ENCODE results near the gene DAGLA.

DNA sequence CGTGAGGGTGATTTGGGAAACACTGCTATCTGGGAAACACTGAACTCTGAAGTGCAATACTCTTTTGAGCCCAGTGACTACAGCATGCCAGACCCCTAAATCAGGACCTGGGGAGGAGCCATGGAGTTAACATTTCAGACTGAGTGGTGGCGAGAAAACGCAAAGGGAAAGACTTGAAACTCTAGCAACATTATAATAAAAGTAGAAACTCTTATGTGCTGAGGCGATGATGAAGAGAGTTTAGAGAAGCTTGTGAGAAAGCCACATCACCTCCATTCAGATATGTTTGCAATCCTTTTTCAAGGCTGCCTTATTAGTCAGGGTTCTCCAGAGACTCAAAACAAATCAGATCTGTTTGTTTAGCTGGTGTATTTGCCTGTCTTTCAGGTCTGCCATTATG lies 114.4 kb downstream of the DAGLA start:
- TF ChIP-seq, protein P1, sequence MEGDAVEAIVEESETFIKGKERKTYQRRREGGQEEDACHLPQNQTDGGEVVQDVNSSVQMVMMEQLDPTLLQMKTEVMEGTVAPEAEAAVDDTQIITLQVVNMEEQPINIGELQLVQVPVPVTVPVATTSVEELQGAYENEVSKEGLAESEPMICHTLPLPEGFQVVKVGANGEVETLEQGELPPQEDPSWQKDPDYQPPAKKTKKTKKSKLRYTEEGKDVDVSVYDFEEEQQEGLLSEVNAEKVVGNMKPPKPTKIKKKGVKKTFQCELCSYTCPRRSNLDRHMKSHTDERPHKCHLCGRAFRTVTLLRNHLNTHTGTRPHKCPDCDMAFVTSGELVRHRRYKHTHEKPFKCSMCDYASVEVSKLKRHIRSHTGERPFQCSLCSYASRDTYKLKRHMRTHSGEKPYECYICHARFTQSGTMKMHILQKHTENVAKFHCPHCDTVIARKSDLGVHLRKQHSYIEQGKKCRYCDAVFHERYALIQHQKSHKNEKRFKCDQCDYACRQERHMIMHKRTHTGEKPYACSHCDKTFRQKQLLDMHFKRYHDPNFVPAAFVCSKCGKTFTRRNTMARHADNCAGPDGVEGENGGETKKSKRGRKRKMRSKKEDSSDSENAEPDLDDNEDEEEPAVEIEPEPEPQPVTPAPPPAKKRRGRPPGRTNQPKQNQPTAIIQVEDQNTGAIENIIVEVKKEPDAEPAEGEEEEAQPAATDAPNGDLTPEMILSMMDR (conservative IDR thresholded peaks at IDR 0.05) = no peak
- no peak for TF ChIP-seq EZH2 (IDR thresholded peaks at IDR 0.05; ENCODE audit: low read depth)

Measured in PC-9 (cell line).